Measurements from ENCODE around the gene CLSTN1.

CLSTN1 gene

GRCh38 chr1:9801909-9802308 is 21.9 kb downstream of the CLSTN1 start:
- Histone ChIP-seq H3K9me3 (ENCODE audit: control insufficient read depth, low read length) (no peaks in the 10 kb centered on the region), H3K27me3 (ENCODE audit: control insufficient read depth, insufficient read depth, low read length) (no peaks in the 10 kb centered on the region), H3K27ac (no peak overlapping the region), H3K9ac (no peak overlapping the region), H3K4me2 (ENCODE audit: low read length) (no peak overlapping the region), H3K4me1 (peaks cover 5% of the 10 kb centered on the region), H3K79me2 (peaks cover 9% of the 10 kb centered on the region), H3K36me3 (ENCODE audit: control insufficient read depth, insufficient read depth, low read length) (no peaks in the 10 kb centered on the region), H2AFZ (no peak overlapping the region), H3K4me3 (ENCODE audit: low read depth, low read length) (no peak overlapping the region)
- TF ChIP-seq CTCF (IDR thresholded peaks at IDR 0.05), result no peak

GRCh38 chr1:9798236-9799130 is 25.3 kb downstream of the CLSTN1 start:
- Histone ChIP-seq H3K4me1 (no peaks in the 10 kb centered on the region), H3K9me3 (ENCODE audit: control insufficient read depth, low read length) (no peaks in the 10 kb centered on the region), H3K79me2 (peaks cover 9% of the 10 kb centered on the region), H3K4me3 (ENCODE audit: low read depth, low read length) (no peak overlapping the region), H2AFZ (no peak overlapping the region), H3K9ac (no peak overlapping the region), H3K4me2 (ENCODE audit: low read length) (no peak overlapping the region), H3K27me3 (ENCODE audit: control insufficient read depth, insufficient read depth, low read length) (no peaks in the 10 kb centered on the region), H3K36me3 (ENCODE audit: control insufficient read depth, insufficient read depth, low read length) (no peaks in the 10 kb centered on the region), H3K27ac (no peak overlapping the region)
- TF ChIP-seq CTCF (IDR thresholded peaks at IDR 0.05), result no peak

GRCh38 chr1:9797049-9797448 is 26.7 kb downstream of the CLSTN1 start:
- Histone ChIP-seq H3K36me3 (ENCODE audit: control insufficient read depth, insufficient read depth, low read length) (no peaks in the 10 kb centered on the region), H3K4me2 (ENCODE audit: low read length) (no peak overlapping the region), H3K4me1 (no peaks in the 10 kb centered on the region), H3K27ac (no peak overlapping the region), H3K27me3 (ENCODE audit: control insufficient read depth, insufficient read depth, low read length) (no peaks in the 10 kb centered on the region), H3K4me3 (ENCODE audit: low read depth, low read length) (no peak overlapping the region), H3K79me2 (peaks cover 7% of the 10 kb centered on the region), H3K9ac (no peak overlapping the region), H3K9me3 (ENCODE audit: control insufficient read depth, low read length) (no peaks in the 10 kb centered on the region), H2AFZ (no peak overlapping the region)
- no peak for TF ChIP-seq CTCF (IDR thresholded peaks at IDR 0.05)

- H3K9me3 ChIP-seq (ENCODE audit: control insufficient read depth, low read length), result no peaks in the 10 kb centered on the region
- H3K27ac ChIP-seq, result no peak overlapping the region
- no peaks in the 10 kb centered on the region for H3K4me1 ChIP-seq
- H3K9ac ChIP-seq, result no peak overlapping the region
- no peak overlapping the region for H2AFZ ChIP-seq
- no peaks in the 10 kb centered on the region for H3K36me3 ChIP-seq (ENCODE audit: control insufficient read depth, insufficient read depth, low read length)
- peaks cover 5% of the 10 kb centered on the region for H3K79me2 ChIP-seq
- TF ChIP-seq CTCF (IDR thresholded peaks at IDR 0.05), result no peak
- H3K4me2 ChIP-seq (ENCODE audit: low read length), result no peak overlapping the region
- no peaks in the 10 kb centered on the region for H3K27me3 ChIP-seq (ENCODE audit: control insufficient read depth, insufficient read depth, low read length)
- no peak overlapping the region for H3K4me3 ChIP-seq (ENCODE audit: low read depth, low read length)
Observed at GRCh38 chr1:9794081-9794480, 29.7 kb downstream of the CLSTN1 start.

GRCh38 chr1:9793291-9793690 is 30.5 kb downstream of the CLSTN1 start:
- TF ChIP-seq CTCF (IDR thresholded peaks at IDR 0.05), result no peak
- Histone ChIP-seq H3K27ac (no peak overlapping the region), H2AFZ (no peak overlapping the region), H3K9ac (no peak overlapping the region), H3K27me3 (ENCODE audit: control insufficient read depth, insufficient read depth, low read length) (no peaks in the 10 kb centered on the region), H3K36me3 (ENCODE audit: control insufficient read depth, insufficient read depth, low read length) (no peaks in the 10 kb centered on the region), H3K4me3 (ENCODE audit: low read depth, low read length) (no peak overlapping the region), H3K4me2 (ENCODE audit: low read length) (no peak overlapping the region), H3K4me1 (no peaks in the 10 kb centered on the region), H3K79me2 (peaks cover 3% of the 10 kb centered on the region), H3K9me3 (ENCODE audit: control insufficient read depth, low read length) (no peaks in the 10 kb centered on the region)

All from parathyroid adenoma (tissue), 2 donors.